NK-92 treated with Interleukin-12 subunit alpha and Interleukin-12 subunit beta, amount 100 ng/mL, for 24 hours (cell line): Measurements from ENCODE around the gene CXCR6.

Experiments
- DNase-seq: peaks from one replicate; lab custom pipeline; 2025; lab: John Stamatoyannopoulos, UW

CXCR6 gene

DNA sequence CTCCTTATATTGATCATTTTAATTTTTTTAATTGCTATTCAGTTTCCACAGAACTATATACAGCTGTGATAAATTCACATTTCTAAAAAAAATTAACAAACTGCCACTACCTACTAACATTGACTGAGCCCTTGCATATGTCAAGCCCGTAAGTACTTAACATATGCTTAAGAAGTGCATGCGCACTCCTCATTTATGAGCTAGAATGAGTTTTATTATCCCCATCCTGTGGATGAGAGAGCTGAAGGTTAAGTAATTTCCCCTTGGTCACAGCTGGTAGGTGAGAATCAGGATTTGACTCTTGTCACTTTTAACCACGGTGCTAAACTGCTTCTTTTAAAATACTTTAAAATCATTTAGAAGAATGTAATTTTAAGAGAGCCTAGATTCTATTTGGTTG lies 25.9 kb downstream of the CXCR6 start:
- no peak for DNase-seq

DNA sequence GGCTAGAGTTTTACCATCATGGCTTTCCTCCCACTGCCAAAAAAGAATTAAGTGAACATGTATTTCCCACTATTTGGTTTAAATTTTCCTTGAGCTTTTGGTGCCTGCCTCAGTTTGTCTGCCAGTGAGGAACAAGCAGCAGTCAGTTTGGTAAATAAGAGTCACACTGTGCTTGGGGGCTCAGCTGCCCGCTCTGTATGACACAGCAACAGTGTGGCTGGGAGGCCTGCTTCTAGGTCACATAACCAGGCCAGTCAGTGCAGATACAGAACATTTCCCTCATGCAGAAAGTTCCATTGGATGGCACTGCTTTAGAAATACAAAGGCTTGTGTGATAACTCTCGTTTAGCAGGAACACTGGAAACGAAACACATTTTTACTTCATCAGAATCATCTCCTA lies 26.7 kb downstream of the CXCR6 start:
- DNase-seq = no peak

DNA sequence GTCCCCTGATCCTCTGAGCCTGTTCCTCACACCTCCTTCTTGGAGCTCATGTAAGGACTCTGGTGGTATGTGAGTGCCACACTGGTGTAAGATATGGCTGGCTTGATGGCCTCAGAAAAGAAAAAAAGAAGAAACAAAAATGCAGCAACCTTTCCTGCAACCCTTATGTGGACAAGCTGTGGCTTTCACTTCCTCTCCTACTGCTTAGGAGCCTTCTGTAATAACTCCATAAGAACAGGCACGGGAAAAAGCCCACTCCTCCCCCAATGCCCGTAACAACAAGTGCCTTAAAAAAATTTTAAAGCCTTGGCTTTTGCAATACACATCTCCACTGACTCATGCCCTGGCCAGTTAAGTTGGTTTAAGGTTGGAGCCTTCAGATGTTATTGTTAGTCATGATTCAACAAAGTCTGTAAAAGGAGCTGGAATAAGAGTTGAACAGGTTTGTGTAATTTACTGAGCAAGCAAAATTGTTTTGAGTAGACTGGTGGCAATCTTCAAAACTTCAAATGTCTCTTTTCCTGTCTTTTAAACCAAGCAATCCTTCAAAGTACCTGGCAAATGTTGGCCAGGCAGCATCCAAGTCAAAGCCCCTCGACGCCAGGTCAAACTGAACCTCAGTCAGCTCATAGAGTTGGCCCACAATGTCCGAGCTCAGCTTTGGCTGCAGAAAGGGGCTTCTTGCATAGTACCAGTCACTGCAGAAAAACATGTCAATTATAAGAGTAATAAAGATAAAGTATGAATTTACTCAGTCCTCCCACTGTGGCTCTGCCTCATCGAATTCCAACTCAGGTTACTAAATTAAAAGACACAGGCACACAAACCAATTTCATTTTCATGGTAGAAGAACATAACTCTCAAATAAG lies 29.5 kb downstream of the CXCR6 start:
- no peak for DNase-seq

DNA sequence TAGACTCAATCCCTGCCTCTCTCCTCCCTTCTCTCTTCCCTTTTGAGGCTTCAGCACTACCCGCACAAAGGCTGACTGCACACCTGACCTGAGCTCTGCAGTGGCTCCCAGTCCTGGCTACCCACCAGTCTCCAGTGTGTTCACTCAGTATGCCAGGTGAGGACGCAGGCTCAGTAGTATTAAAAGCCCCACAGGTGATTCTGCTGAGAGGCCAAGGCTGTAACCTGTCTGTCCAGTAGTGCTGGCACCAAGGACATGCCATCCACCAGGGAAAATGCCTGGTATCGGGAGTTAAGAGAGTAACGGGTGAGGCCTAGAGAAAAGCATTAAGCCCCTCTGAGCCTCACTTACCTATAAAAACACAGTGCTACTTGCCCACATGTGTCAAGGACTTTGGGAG lies 31.4 kb downstream of the CXCR6 start:
- DNase-seq = no peak

DNA sequence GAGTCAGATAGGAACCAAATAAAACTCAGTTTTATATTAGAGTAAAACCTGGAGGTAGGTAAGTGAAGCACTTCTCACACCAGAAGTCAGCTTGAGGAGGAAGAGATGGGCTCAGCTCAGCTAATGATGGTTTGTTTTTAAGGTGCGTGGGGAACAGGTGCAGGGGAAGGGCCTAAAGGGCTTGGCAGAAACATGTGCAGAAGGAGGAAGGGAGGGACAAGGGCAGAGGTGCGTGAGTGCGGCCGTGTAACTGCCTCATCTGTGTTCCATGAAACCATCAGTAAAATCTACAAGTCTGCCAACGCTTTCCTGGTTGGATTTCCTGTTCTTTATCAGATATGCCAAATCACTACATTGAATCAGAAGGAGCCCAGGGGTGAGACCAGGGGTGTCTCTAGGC lies 32.4 kb downstream of the CXCR6 start:
- no peak for DNase-seq

DNA sequence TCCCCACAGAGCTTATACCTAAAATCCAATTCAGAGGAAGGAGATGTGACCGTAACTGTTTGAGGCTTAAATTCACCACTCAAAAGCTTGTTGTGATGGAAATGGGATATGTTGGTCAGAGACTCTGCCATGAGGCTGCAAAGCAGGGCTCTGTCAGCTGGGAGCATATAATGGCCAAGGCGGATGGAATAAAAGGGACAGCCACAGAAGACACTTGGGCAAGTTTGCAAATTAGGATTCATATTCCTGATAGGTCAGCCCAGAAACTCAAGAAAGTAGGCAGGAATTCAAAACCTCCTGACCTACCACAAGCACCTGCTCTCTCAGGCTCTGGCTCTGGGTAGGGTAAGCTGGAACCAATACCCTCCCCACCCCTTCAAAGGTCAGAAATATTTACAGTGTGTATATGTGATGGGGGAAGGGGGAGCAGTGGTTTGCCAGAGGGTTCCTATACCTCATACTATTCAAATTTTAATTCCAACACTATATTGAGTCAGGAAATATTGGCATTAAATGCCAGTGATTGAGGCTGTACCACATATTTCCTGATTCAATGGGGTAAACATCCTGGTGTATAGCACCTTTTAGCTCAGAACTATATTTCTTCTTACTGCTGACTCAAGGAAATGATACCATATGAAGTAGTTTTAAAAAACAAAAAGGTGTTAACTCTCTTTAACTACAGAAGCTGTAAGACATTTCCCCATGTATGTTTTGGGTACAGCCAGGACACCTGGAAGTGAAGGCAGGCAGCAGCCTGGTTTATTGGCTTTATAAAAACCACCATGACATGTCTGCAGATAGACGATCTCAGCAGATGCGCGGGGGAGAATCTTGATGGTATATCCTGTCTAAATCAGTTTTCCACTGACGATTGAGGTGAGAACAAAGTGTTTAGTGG lies 33.2 kb downstream of the CXCR6 start:
- DNase-seq = no peak

DNA sequence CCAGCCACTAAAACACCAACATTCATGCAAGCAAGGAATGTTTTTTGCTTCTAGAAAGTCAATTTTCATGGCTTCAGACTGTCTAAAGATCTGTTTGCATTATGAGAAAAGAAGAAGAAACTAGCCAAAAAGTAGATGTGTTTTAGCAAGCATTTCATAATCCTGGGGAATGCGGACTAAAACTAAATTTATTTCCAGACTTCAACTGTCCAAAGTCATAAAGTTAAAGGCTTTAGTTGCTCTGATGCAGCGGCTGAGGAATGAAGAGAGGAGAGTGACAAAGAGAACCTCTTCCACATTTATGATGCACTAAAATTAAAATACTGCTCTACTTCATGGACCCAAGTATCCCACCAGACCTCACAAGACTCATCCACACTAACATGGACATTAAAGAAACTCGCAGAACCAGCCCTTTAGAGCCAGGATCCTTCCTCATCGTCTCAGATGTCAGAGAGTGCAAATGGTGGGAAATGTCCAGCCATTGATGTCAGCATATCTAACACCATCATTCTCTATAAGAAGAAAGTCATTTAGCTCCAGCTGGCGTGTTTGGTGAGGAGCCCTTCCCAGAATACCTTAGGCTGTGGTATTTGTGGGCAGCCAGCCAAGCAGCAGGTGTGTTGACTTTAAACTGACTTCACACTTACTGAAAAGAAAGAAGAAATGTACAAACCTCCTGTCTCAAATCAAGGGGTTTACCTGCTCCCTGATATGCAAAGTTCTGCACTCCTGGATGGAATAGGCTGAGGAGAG lies 34.9 kb downstream of the CXCR6 start:
- DNase-seq = no peak

DNA sequence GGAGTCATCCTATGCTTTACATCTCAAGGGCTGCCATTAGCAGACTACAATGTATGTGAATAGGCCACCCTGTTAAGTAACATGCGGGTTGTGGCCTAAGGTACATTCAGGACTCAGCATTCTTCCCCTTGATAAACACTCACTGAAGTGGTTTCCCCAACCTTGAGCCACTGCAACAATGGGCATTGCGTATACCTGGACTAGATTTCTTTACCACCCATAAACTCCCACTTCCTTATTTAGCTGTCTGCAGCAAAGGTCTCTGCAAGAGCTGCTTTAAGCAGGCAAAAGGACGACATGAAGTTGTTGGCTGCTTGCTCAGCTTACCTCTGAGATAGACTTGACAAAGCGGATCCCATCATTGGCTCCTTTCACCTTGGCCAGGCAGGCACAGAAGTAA lies 36.1 kb downstream of the CXCR6 start:
- DNase-seq = no peak

DNA sequence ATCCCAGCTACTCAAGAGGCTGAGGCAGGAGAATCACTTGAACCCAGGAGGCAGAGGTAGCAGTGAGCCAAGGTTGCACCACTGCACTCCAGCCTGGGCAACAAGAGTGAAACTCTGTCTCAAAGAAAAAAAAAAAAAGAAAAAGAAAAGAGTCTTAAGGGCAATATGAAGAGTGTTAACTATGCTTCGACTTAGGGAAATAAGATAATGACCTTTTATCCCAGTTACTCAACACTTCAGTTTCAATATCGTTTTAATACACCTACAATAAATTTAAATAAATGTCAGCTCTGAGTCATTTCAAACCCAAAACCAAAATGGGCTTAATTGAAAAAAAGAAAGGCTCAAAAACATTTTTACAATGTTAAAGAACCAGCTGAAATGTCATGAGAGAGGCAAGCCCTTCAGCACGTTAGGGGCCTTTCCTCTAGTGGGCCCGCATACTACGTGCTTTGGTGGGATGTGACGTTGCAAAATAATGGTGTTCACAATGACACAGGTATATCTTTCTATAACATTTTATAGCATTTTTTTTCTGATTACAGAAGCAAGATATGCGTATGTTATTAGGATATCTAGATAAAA lies 37.1 kb downstream of the CXCR6 start:
- no peak for DNase-seq

DNA sequence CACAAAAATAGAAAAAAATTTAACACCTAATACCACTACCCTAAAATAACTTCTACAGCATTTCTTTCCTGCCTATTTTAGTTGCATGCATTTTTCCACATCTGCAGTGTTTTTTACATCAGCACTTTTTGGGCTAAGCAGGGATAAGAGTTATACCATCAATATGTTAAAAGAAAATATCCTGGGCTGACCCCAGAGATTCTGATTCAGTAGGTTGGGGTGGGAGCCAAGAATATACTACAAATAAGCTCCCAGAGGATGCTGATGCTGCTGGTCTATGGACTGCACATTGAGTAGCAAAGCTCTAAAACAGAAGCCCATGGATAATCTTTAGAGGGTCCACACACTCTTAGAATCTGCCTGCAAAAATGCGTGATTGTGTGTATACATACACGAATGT lies 37.6 kb downstream of the CXCR6 start:
- DNase-seq = no peak

DNA sequence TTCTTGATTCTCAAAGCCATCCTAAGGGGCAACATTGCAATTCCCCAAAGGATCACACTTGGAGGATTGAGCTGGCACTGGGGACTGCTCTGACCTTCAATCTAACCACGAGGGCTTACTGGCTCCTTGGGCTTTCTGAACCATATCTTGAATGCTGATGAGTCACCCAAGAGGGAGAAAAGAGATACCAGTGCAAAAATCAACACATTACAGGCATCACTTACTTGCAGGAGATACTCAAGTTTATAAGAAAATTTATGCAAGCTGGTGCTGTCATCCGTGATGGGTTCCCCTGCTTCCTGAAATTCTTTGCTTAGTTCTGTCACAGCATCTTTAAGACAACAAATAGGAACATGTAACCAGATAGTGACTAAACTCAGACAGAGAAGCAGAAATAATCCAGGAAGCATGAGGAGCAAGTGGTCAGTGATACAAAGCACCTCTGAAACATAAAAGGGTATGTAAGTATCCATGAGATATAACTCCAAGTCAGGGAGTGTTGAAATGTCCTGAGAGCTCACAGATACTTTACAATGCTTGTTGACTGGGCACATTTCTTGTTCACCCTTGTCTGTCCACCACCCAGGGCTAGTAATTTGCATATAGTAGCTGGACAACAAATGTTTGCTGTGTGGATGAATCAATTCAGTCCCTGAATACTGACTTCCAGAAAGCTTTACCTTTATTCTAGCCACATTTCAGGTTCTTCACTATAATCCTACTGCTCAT lies 38.2 kb downstream of the CXCR6 start:
- DNase-seq = no peak

DNA sequence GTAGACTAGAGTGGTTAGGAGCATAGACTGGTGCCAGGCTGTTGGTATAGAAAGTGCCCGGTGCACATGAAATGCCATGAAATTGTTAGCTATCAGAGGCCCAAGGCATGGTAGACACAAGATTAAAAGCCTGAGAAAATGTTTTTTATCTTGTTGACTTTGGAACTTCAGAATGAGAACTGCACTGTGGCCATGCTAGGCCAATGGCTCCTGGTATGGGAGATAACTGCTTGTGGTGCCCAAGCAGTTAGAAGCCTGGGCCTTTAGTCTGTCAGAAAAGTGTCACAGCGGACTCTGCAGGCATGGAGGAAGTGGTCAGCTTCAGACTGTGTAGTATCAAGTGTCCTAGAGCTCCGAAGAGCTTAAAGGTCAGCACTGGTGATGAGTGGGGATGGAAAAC lies 40.5 kb downstream of the CXCR6 start:
- no peak for DNase-seq

DNA sequence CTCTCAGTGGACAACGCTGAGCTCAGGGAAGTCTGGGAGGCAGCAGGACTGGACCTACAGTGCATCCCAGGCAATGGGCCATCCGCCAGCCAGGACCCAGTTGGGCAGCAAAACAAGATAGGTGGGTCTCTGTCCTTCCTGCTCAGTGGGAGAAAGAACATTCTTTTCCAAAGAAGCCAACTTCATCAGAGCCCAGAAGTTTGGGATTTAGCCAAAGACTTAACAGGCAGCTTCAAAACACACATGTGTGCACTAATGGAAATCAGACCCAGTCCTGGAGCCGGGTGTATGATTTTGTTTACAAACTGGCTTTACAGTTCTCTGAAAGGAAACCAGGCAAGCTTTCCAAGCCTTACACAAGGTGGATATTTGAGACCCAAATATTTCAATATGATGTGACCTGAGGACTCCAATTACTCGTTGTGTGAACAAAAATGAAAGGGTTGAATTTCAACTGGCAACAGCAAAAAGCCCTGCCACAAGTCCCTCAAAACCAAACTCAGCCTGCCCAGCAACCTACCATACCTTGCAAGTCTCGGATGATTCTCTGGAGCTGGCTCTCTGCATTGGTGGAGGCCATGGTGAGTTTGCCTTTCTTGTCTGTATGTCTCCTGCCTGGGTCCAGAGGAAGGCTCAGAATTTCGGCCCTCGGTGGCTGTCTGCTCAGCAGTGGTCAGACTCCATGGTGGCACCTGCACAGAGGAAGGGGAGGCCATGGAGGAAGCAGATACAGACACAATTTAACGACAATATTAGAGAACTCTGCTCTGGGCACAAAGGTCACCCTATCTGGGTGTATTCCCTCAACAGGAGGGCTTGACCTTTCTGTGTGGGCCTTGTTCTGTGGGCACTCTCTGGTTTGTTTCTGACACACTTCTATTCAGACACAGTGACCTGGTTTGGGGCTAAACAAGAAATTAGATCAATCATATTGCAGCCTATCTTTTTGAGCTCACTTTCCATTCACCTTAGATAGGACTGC lies 41.4 kb downstream of the CXCR6 start:
- DNase-seq = no peak

DNA sequence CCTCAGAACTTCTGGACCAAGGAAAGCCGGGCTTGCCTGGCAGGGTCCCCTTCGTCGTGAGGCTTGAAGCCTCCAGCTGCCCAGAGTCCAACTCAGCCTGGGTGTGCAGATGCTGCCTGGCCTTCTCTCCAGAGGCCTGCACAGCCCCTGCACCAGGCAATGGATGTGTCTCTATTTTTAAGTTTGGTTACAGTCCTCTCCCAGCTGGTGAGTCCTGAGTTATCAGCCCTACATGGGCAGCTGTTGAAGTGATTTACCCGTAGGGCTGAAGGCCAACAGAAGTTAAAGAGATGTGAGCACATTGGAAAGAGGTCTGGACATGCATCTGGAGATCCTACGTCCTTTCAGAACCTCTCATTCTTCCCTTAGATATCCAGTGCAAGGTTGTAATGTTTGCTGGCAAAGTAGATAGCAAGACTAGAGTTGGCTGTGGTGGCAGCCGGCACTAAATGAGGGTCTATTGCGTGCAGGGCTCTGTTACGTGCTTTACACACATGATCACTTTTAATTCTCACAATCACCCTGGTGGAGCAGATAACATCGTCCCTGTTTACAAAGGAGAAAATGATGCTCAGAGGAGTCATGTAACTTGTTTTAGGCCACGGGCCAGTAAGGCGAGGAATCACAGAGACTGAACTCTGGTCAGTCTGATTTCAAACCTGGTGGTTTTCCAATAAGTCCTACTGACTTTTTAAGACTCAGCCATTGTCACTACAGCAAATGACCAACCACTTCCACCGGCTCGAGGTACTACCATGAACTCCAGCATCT lies 42.5 kb downstream of the CXCR6 start:
- no peak for DNase-seq

DNA sequence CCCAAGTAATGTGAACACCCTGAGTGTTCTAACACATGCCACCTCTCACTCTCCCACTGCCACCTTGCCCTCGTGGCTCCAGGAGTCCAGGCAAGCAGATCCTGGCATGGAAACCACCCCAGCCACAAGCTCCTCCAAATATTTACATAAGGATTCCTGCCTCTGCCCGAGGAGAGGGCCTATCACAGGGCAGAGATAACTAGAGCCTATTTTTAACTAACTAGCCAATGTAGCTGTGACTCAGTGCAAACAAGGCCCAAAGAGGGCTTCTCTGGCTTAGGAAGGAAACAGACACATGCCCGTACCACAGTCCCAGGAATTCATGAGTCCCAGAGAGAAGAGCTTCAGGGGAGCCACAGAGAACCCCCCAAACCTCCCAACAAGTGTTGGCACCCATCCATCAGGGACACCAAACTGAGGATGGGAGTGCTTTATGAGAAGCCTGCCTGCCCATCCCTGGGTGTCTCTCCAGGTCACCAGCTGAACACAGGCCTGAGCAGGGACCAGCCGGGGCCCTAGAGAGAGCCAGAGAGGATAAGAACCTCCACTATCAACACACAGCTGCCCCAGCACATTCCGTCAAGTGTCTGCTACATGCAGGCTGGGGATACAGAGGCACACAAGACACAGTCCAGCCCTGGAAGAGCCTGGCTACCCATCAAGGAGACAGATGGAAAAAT lies 43.2 kb downstream of the CXCR6 start:
- DNase-seq = no peak

DNA sequence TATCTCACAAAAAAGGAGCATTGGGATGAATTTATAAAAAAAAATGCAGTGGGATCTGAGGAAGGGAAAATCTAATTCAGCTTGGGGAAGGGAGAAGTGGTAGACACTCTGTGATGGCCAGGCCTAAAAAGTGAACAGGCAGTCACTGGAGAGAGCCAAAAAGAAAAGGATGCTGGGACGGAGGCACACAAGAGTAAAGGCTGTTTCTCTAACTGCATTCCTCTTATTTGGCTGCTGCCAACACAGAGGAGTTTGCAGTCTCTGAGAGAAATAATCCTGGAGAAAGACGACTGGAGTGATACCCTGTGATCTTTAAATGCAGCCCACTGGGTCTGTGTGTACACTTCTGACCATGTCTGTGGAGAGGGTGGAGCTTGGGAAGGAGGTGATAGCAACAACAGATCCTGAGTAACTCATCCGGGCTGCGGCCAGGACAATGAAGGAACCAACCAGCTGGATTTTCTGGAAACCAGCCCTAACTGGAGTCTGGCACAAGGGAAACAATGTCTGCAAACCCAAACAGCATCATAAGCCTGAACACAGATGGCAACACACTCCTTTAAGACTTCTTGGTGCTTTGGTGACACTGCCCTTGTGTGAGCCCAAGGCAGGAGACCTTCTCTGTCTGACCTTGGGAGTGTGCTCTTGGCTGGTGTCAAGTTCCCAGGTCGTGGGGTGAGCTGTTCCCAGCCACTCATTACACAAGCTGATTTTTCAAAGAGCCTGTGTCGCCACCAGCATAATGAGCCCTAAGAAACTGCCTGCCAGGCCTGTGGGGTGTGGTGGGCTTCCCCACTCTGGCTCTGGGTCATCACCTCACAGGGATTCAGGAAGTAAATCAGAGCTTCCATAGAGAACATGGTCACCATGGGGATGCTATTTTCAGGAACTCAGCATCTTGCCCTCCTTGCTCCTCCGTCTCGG lies 44.4 kb downstream of the CXCR6 start:
- DNase-seq = no peak

DNA sequence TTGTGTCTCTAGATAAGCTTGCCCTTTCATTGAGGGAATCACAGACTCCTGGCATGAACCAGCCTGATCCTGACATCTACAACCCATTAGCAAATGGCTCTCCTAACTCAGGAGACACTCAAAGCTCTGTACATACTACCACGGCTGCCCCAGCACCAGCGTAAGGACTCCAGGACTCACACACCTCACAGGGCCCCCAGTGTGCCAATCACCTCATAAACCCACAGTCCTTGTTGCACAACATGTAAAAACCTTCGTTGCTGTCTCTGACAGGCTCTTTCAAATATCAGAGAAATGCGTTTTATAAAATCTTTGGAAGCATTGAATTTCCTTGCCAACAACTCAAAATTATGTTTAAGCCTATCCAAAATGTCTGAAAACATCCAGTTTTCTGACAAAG lies 45.1 kb downstream of the CXCR6 start:
- peak; percentile 52 for DNase-seq

DNA sequence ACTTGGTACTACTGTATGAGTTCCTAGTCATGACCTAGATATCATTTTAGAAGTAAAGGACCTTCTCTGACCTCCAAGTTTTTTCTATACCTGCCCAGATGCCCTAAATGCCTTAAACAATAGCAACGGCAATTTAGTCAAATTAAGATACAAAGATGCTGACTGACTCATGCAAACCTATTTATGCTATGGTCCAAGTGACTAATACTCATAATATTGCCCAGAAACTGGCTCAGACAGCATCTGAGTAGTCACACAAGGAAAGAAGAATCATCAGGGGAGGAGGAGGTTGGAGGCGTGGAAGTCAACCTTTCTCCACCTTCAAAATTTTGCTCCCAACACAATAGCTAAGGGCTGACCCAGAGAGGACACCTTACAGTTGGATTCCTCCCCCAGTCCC lies 45.5 kb downstream of the CXCR6 start:
- DNase-seq = no peak
